ENCODE data around the gene SVIL.

GRCh38 chr10:29426420-29426819, 208.4 kb downstream of the SVIL start:
- TF ChIP-seq CTCF (conservative IDR thresholded peaks at IDR 0.05) (no peak), ZFX (IDR thresholded peaks at IDR 0.05) (no peak)

Data from C4-2B (cell line).